DND-41 (cell line): ENCODE data around the gene MIS18A.

Experiments used
- ATAC-seq: fragments of 200-7000 bp; cut with Tn5 transposase; 3 replicates; pipeline ENCODE4 v1.9.1; 2021; ENCODE audit warnings: low read depth; ENCODE audit not compliant: insufficient read depth
- DNase-seq: peaks from one replicate; pipeline ENCODE4 v3.0.0-alpha.2; 2020
- H2AFZ ChIP-seq: 2 replicates; pipeline ENCODE4 v1.6.0; 2012; ENCODE audit warnings: low read depth, low read length
- H3K27ac ChIP-seq: 2 replicates; pipeline ENCODE4 v1.5.1; 2012; ENCODE audit warnings: low read length, inconsistent platforms
- H3K27me3 ChIP-seq: fragments of 200-600 bp; sonication (generic); 2 replicates; pipeline ENCODE4 v1.6.0; 2012; ENCODE audit warnings: low read length, mild to moderate bottlenecking, inconsistent platforms; ENCODE audit not compliant: insufficient read depth, poor library complexity
- H3K36me3 ChIP-seq: 2 replicates; pipeline ENCODE4 v1.5.1; 2012; ENCODE audit warnings: low read length, inconsistent platforms; ENCODE audit not compliant: insufficient read depth
- H3K4me1 ChIP-seq: 2 replicates; pipeline ENCODE4 v1.5.1; 2012; ENCODE audit warnings: mild to moderate bottlenecking, low read length; ENCODE audit not compliant: insufficient read depth
- H3K4me2 ChIP-seq: 2 replicates; pipeline ENCODE4 v1.6.0; 2012; ENCODE audit warnings: mild to moderate bottlenecking, moderate library complexity, low read length, inconsistent platforms; ENCODE audit not compliant: insufficient read depth
- H3K4me3 ChIP-seq, 2 experiments: fragments of 200-600 bp in 1 of 2; shearing (Covaris generic) in 1 of 2; 2 replicates each; pipeline ENCODE4 v1.5.1; 2012 to 2016; ENCODE audit warnings: inconsistent platforms in 2 of 2, low read length in 2 of 2, mild to moderate bottlenecking in 2 of 2, low read depth in 1 of 2, moderate library complexity in 1 of 2
- H3K79me2 ChIP-seq: 2 replicates; pipeline ENCODE4 v1.6.0; 2012; ENCODE audit warnings: low read length, inconsistent platforms; ENCODE audit not compliant: insufficient read depth
- H3K9ac ChIP-seq: 2 replicates; pipeline ENCODE4 v1.6.0; 2012; ENCODE audit warnings: low read depth, mild to moderate bottlenecking, inconsistent platforms, low read length, moderate library complexity
- H3K9me3 ChIP-seq: 2 replicates; pipeline ENCODE4 v1.5.1; 2012; ENCODE audit warnings: low read length, moderate library complexity, mild to moderate bottlenecking, inconsistent platforms; ENCODE audit not compliant: insufficient read depth, severe bottlenecking
- H4K20me1 ChIP-seq: 2 replicates; pipeline ENCODE4 v1.6.0; 2012; ENCODE audit warnings: low read length; ENCODE audit not compliant: insufficient read depth
- EZH2 ChIP-seq: IDR thresholded peaks from 3 replicates; pipeline ENCODE4 v1.6.1; 2012; ENCODE audit warnings: borderline replicate concordance, low read depth, mild to moderate bottlenecking, moderate library complexity, low read length, inconsistent platforms; ENCODE audit not compliant: severe bottlenecking
- TF ChIP-seq, protein P1 (sequence below): IDR thresholded peaks from 2 replicates; pipeline ENCODE4 v1.5.1; 2012; ENCODE audit warnings: borderline replicate concordance, low read length, moderate library complexity, mild to moderate bottlenecking; ENCODE audit not compliant: poor library complexity, severe bottlenecking; ENCODE audit errors: extremely low read depth

MIS18A gene

GRCh38 chr21:32253215-32253641 is 25.6 kb downstream of the MIS18A start:
- Histone ChIP-seq H4K20me1 (no peaks in the 10 kb centered on the region), H3K4me2 (no peak overlapping the region), H3K9me3 (no peaks in the 10 kb centered on the region), H3K36me3 (no peaks in the 10 kb centered on the region), H3K27me3 (no peaks in the 10 kb centered on the region), H3K27ac (no peak overlapping the region), H3K4me3 (no peak overlapping the region), H2AFZ (no peak overlapping the region), H3K79me2 (no peaks in the 10 kb centered on the region), H3K9ac (no peak overlapping the region), H3K4me1 (no peaks in the 10 kb centered on the region)
- no peak for DNase-seq
- no peak for ATAC-seq
- TF ChIP-seq, protein P1, sequence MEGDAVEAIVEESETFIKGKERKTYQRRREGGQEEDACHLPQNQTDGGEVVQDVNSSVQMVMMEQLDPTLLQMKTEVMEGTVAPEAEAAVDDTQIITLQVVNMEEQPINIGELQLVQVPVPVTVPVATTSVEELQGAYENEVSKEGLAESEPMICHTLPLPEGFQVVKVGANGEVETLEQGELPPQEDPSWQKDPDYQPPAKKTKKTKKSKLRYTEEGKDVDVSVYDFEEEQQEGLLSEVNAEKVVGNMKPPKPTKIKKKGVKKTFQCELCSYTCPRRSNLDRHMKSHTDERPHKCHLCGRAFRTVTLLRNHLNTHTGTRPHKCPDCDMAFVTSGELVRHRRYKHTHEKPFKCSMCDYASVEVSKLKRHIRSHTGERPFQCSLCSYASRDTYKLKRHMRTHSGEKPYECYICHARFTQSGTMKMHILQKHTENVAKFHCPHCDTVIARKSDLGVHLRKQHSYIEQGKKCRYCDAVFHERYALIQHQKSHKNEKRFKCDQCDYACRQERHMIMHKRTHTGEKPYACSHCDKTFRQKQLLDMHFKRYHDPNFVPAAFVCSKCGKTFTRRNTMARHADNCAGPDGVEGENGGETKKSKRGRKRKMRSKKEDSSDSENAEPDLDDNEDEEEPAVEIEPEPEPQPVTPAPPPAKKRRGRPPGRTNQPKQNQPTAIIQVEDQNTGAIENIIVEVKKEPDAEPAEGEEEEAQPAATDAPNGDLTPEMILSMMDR: no peak
- TF ChIP-seq EZH2: no peak

DNA sequence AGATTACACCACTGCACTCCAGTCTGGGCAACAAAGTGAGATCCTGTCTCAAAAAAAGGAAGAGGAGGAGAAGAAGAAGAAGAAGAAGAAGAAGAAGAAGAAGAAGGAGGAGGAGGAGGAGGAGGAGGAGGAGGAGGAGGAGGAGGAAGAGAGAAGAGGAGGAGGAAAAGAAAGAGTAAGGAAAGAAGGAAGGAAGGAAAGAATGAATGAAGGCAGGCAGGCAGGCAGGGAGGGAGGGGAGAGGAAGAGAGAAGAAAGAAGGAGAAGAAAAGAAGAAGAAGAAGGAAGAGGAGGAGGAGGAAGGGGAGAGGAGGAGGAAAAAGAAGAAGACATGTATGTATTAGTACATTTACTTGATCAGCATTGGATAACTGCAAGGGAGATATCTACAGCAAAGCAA is 26.7 kb downstream of the MIS18A start:
- Histone ChIP-seq H3K4me2 (no peak overlapping the region), H3K36me3 (no peaks in the 10 kb centered on the region), H3K9ac (no peak overlapping the region), H3K27ac (no peak overlapping the region), H2AFZ (no peak overlapping the region), H3K9me3 (no peaks in the 10 kb centered on the region), H3K4me3 (no peak overlapping the region), H3K4me1 (no peaks in the 10 kb centered on the region), H3K79me2 (no peaks in the 10 kb centered on the region), H3K27me3 (no peaks in the 10 kb centered on the region), H4K20me1 (no peaks in the 10 kb centered on the region)
- no peak for DNase-seq
- TF ChIP-seq, protein P1: no peak
- no peak for TF ChIP-seq EZH2
- no peak for ATAC-seq

- Histone ChIP-seq H4K20me1 (no peaks in the 10 kb centered on the region), H3K9ac (no peak overlapping the region), H3K36me3 (no peaks in the 10 kb centered on the region), H2AFZ (no peak overlapping the region), H3K79me2 (no peaks in the 10 kb centered on the region), H3K4me1 (no peaks in the 10 kb centered on the region), H3K9me3 (no peaks in the 10 kb centered on the region), H3K4me3 (no peak overlapping the region), H3K27ac (no peak overlapping the region), H3K4me2 (no peak overlapping the region), H3K27me3 (peaks cover 4% of the 10 kb centered on the region)
- ATAC-seq (no peak), DNase-seq (no peak)
- TF ChIP-seq EZH2: no peak
- TF ChIP-seq, protein P1: no peak
Measured at GRCh38 chr21:32249511-32250280, 29.2 kb downstream of the MIS18A start.
